Measurements from ENCODE around the gene HSF4.

HSF4 gene

DNA sequence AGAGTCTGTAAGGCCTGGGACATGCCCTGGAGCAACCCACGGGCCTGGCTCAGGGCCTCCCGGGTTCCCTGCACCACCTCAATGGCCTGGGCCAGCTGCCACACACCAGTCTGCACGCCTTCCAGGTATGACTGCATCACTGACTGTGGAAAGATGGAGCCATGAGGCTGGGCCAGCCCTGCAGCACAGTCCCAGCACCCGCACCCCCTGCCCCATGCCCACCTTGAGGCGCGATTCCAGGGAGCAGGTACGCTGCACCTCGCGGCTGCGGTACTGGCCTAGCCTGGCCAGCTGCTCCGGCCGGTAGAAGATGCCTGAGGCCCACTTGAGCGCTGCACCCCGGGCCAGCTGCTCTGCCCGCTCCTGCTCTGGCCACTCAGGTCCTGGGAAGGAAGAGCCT lies 24.3 kb downstream of the HSF4 start:
- Histone ChIP-seq H3K9me3 (ENCODE audit: control insufficient read depth, insufficient read depth, low read depth, low read length) (no peaks in the 10 kb centered on the region), H3K27me3 (ENCODE audit: control insufficient read depth, insufficient read depth, low read length) (peaks cover 28% of the 10 kb centered on the region), H3K4me1 (ENCODE audit: control insufficient read depth, insufficient read depth, low read length) (peaks cover 28% of the 10 kb centered on the region; the same call in 1 of the 2 replicates), H3K4me3 (ENCODE audit: low read depth, low read length) (no peak overlapping the region), H3K9ac (ENCODE audit: low read length) (no peak overlapping the region), H3K27ac (ENCODE audit: low read depth, low read length) (no peak overlapping the region), H3K36me3 (ENCODE audit: control insufficient read depth, insufficient read depth, low read length) (peaks cover 6% of the 10 kb centered on the region)

- Histone ChIP-seq H3K4me1 (ENCODE audit: control insufficient read depth, insufficient read depth, low read length) (peaks cover 23% of the 10 kb centered on the region; the same call in 1 of the 2 replicates), H3K27ac (ENCODE audit: low read depth, low read length) (no peak within 1 kb of the TSS), H3K4me3 (ENCODE audit: low read depth, low read length) (no peak within 1 kb of the TSS), H3K9ac (ENCODE audit: low read length) (no peak within 1 kb of the TSS), H3K27me3 (ENCODE audit: control insufficient read depth, insufficient read depth, low read length) (peaks cover 17% of the 10 kb centered on the region), H3K9me3 (ENCODE audit: control insufficient read depth, insufficient read depth, low read depth, low read length) (no peaks in the 10 kb centered on the region), H3K36me3 (ENCODE audit: control insufficient read depth, insufficient read depth, low read length) (peaks cover 18% of the 10 kb centered on the region)
These were observed 25.5 kb downstream of the HSF4 start, which contains the start of gene EXOC3L1 for GRCh38 chr16:67190041-67190440. EXOC3L1 (minus strand) TSS chr16:67190136; CDS start chr16:67189676, 460 bp downstream.

- peaks cover 11% of the 10 kb centered on the region for H3K27me3 ChIP-seq (ENCODE audit: control insufficient read depth, insufficient read depth, low read length)
- no peak overlapping the region for H3K27ac ChIP-seq (ENCODE audit: low read depth, low read length)
- no peak overlapping the region for H3K9ac ChIP-seq (ENCODE audit: low read length)
- H3K36me3 ChIP-seq (ENCODE audit: control insufficient read depth, insufficient read depth, low read length), result peaks cover 25% of the 10 kb centered on the region
- peaks cover 19% of the 10 kb centered on the region; the same call in 1 of the 2 replicates for H3K4me1 ChIP-seq (ENCODE audit: control insufficient read depth, insufficient read depth, low read length)
- H3K4me3 ChIP-seq (ENCODE audit: low read depth, low read length), result no peak overlapping the region
- H3K9me3 ChIP-seq (ENCODE audit: control insufficient read depth, insufficient read depth, low read depth, low read length), result no peaks in the 10 kb centered on the region
These were observed 26.2 kb downstream of the HSF4 start for GRCh38 chr16:67190448-67191399.

GRCh38 chr16:67191411-67191994 lies 27.0 kb downstream of the HSF4 start:
- peaks cover 14% of the 10 kb centered on the region; the same call in 1 of the 2 replicates for H3K4me1 ChIP-seq (ENCODE audit: control insufficient read depth, insufficient read depth, low read length)
- peak overlapping the region; percentile 100 for H3K4me3 ChIP-seq (ENCODE audit: low read depth, low read length)
- H3K9ac ChIP-seq (ENCODE audit: low read length), result no peak overlapping the region
- H3K9me3 ChIP-seq (ENCODE audit: control insufficient read depth, insufficient read depth, low read depth, low read length), result no peaks in the 10 kb centered on the region
- H3K27ac ChIP-seq (ENCODE audit: low read depth, low read length), result no peak overlapping the region
- peaks cover 33% of the 10 kb centered on the region for H3K36me3 ChIP-seq (ENCODE audit: control insufficient read depth, insufficient read depth, low read length)
- H3K27me3 ChIP-seq (ENCODE audit: control insufficient read depth, insufficient read depth, low read length), result peaks cover 3% of the 10 kb centered on the region; the same call in 1 of the 2 replicates

DNA sequence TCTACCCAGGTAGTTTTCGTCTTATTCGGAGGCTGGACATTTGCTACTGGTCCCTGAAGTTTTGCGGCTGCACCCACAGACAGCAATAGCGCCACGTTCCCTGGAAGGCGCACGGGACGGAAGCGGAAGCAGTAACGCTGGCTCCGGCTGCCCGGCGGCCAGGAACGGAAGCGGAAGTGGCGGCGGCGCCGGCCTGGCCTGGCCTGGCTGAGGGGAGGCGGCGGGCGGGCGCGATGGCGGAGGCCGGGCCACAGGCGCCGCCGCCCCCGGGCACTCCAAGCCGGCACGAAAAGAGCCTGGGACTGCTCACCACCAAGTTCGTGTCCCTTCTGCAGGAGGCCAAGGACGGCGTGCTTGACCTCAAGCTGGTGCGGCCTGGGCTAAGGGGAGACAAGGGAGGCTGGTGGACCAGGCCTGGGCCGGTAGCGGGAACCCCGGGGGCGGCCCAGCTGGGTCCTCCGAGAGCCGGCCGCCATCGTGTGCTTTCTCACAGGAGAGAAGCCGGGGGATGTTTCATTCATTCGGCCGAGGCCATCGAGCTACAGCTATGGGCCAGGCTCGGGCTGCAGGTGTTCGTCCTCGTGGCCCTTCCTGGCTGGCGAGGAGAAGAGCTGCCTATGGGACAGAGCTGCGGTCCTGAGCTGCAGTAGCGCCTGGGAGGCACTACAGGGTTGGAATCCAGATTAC lies 27.6 kb downstream of the HSF4 start, which contains the start of gene E2F4:
E2F4 (plus strand) TSS at position 161 of the 687 bp plus-strand sequence; CDS start at position 234, 73 bp downstream.
- Histone ChIP-seq H3K36me3 (ENCODE audit: control insufficient read depth, insufficient read depth, low read length) (peaks cover 39% of the 10 kb centered on the region), H3K9ac (ENCODE audit: low read length) (peak within 1 kb of the TSS; percentile 90), H3K27me3 (ENCODE audit: control insufficient read depth, insufficient read depth, low read length) (no peaks in the 10 kb centered on the region), H3K27ac (ENCODE audit: low read depth, low read length) (peak within 1 kb of the TSS; percentile 82), H3K9me3 (ENCODE audit: control insufficient read depth, insufficient read depth, low read depth, low read length) (no peaks in the 10 kb centered on the region), H3K4me1 (ENCODE audit: control insufficient read depth, insufficient read depth, low read length) (peaks cover 8% of the 10 kb centered on the region; the same call in 1 of the 2 replicates), H3K4me3 (ENCODE audit: low read depth, low read length) (peak within 1 kb of the TSS; percentile 100)

- peaks cover 7% of the 10 kb centered on the region; the same call in 1 of the 2 replicates for H3K4me1 ChIP-seq (ENCODE audit: control insufficient read depth, insufficient read depth, low read length)
- peaks cover 46% of the 10 kb centered on the region for H3K36me3 ChIP-seq (ENCODE audit: control insufficient read depth, insufficient read depth, low read length)
- H3K27ac ChIP-seq (ENCODE audit: low read depth, low read length), result peak overlapping the region; percentile 82; the same call in 1 of the 2 replicates
- no peaks in the 10 kb centered on the region for H3K27me3 ChIP-seq (ENCODE audit: control insufficient read depth, insufficient read depth, low read length)
- H3K9ac ChIP-seq (ENCODE audit: low read length), result peak overlapping the region; percentile 90
- H3K9me3 ChIP-seq (ENCODE audit: control insufficient read depth, insufficient read depth, low read depth, low read length), result no peaks in the 10 kb centered on the region
- H3K4me3 ChIP-seq (ENCODE audit: low read depth, low read length), result peak overlapping the region; percentile 100
These were observed 28.3 kb downstream of the HSF4 start for GRCh38 chr16:67192781-67193361.

- Histone ChIP-seq H3K4me3 (ENCODE audit: low read depth, low read length) (peak overlapping the region; percentile 100; the same call in 1 of the 2 replicates), H3K27me3 (ENCODE audit: control insufficient read depth, insufficient read depth, low read length) (no peaks in the 10 kb centered on the region), H3K36me3 (ENCODE audit: control insufficient read depth, insufficient read depth, low read length) (peaks cover 50% of the 10 kb centered on the region), H3K27ac (ENCODE audit: low read depth, low read length) (no peak overlapping the region), H3K9ac (ENCODE audit: low read length) (no peak overlapping the region), H3K9me3 (ENCODE audit: control insufficient read depth, insufficient read depth, low read depth, low read length) (no peaks in the 10 kb centered on the region), H3K4me1 (ENCODE audit: control insufficient read depth, insufficient read depth, low read length) (peaks cover 9% of the 10 kb centered on the region; the same call in 1 of the 2 replicates)
These were observed 29.0 kb downstream of the HSF4 start for GRCh38 chr16:67193536-67193935.

- Histone ChIP-seq H3K27me3 (ENCODE audit: control insufficient read depth, insufficient read depth, low read length) (no peaks in the 10 kb centered on the region), H3K9ac (ENCODE audit: low read length) (no peak overlapping the region), H3K4me1 (ENCODE audit: control insufficient read depth, insufficient read depth, low read length) (peaks cover 11% of the 10 kb centered on the region; the same call in 1 of the 2 replicates), H3K4me3 (ENCODE audit: low read depth, low read length) (no peak overlapping the region), H3K9me3 (ENCODE audit: control insufficient read depth, insufficient read depth, low read depth, low read length) (no peaks in the 10 kb centered on the region), H3K36me3 (ENCODE audit: control insufficient read depth, insufficient read depth, low read length) (peaks cover 50% of the 10 kb centered on the region), H3K27ac (ENCODE audit: low read depth, low read length) (no peak overlapping the region)
These were observed 29.7 kb downstream of the HSF4 start for GRCh38 chr16:67194260-67194659.

DNA sequence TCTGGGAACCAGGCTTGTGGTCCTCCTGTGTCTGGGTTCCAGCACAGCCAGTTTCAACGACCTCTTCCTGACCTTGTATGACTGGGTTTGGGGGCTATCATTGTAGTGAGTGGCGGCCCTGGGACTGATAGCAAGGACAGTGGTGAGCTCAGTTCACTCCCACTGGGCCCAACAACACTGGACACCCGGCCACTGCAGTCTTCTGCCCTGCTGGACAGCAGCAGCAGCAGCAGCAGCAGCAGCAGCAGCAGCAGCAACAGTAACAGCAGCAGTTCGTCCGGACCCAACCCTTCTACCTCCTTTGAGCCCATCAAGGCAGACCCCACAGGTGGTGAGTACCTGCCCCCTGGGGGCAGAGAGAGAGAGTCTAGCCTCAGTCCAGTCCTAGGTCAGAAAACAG lies 31.1 kb downstream of the HSF4 start:
- peaks cover 50% of the 10 kb centered on the region for H3K36me3 ChIP-seq (ENCODE audit: control insufficient read depth, insufficient read depth, low read length)
- no peak overlapping the region for H3K27ac ChIP-seq (ENCODE audit: low read depth, low read length)
- peaks cover 11% of the 10 kb centered on the region; the same call in 1 of the 2 replicates for H3K4me1 ChIP-seq (ENCODE audit: control insufficient read depth, insufficient read depth, low read length)
- no peaks in the 10 kb centered on the region for H3K27me3 ChIP-seq (ENCODE audit: control insufficient read depth, insufficient read depth, low read length)
- no peak overlapping the region for H3K4me3 ChIP-seq (ENCODE audit: low read depth, low read length)
- no peaks in the 10 kb centered on the region for H3K9me3 ChIP-seq (ENCODE audit: control insufficient read depth, insufficient read depth, low read depth, low read length)
- no peak overlapping the region for H3K9ac ChIP-seq (ENCODE audit: low read length)

GRCh38 chr16:67196881-67197280 lies 32.3 kb downstream of the HSF4 start:
- no peak overlapping the region for H3K4me3 ChIP-seq (ENCODE audit: low read depth, low read length)
- H3K9ac ChIP-seq (ENCODE audit: low read length), result no peak overlapping the region
- peaks cover 58% of the 10 kb centered on the region for H3K36me3 ChIP-seq (ENCODE audit: control insufficient read depth, insufficient read depth, low read length)
- H3K27ac ChIP-seq (ENCODE audit: low read depth, low read length), result no peak overlapping the region
- H3K4me1 ChIP-seq (ENCODE audit: control insufficient read depth, insufficient read depth, low read length), result peaks cover 11% of the 10 kb centered on the region; the same call in 1 of the 2 replicates
- no peaks in the 10 kb centered on the region for H3K9me3 ChIP-seq (ENCODE audit: control insufficient read depth, insufficient read depth, low read depth, low read length)
- H3K27me3 ChIP-seq (ENCODE audit: control insufficient read depth, insufficient read depth, low read length), result no peaks in the 10 kb centered on the region

All from HUES6 (cell line).